Suprapubic skin (tissue), 3 donors: ENCODE measurements around the gene HDLBP.

Experiments
- POLR2AphosphoS5 ChIP-seq, 3 donors: sonication (generic); formaldehyde crosslinking; IDR thresholded peaks; one replicate each; pipeline ENCODE4 v1.6.1; 2017; ENCODE audit warnings: antibody characterized with exemption in 3 of 3
- TF ChIP-seq, protein P1 (sequence below), 2 donors: fragments of 200-600 bp in 1 of 2; fragments of 450-650 bp in 1 of 2; sonication (generic) in 1 of 2; IDR thresholded peaks; one replicate each; pipeline ENCODE4 v1.5.1; 2016 to 2019; ENCODE audit warnings: antibody characterized with exemption in 2 of 2, mild to moderate bottlenecking in 1 of 2, moderate library complexity in 1 of 2

DNA sequence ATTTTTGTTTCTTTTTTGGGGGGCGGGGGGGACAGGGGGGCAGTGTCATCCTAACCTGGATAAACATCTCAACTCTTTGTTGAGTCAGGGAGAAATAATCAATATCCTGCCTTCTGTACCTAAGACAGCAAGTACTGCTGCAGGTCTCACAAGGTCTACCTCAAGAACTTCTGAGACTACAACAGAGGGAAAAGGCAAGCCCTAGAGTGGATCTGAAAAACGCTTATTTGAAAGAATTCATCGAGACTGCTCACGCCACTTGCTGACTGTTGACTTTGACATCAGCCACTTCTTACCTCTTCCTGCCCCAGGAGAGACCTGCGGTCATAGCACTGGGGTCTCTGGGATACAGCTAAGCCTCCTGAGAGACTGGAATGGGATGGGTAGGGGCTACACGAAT is 8.4 kb downstream of the HDLBP start:
- no peak for TF ChIP-seq POLR2AphosphoS5 (IDR thresholded peaks at IDR 0.05)
- TF ChIP-seq, protein P1, sequence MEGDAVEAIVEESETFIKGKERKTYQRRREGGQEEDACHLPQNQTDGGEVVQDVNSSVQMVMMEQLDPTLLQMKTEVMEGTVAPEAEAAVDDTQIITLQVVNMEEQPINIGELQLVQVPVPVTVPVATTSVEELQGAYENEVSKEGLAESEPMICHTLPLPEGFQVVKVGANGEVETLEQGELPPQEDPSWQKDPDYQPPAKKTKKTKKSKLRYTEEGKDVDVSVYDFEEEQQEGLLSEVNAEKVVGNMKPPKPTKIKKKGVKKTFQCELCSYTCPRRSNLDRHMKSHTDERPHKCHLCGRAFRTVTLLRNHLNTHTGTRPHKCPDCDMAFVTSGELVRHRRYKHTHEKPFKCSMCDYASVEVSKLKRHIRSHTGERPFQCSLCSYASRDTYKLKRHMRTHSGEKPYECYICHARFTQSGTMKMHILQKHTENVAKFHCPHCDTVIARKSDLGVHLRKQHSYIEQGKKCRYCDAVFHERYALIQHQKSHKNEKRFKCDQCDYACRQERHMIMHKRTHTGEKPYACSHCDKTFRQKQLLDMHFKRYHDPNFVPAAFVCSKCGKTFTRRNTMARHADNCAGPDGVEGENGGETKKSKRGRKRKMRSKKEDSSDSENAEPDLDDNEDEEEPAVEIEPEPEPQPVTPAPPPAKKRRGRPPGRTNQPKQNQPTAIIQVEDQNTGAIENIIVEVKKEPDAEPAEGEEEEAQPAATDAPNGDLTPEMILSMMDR (IDR thresholded peaks at IDR 0.05), result no peak
